ENCODE data around the gene TOMM20. TPM values are rescaled to one million over a fixed set of nuclear protein-coding genes. Genes with fewer than 3 reads are reported as not detected.
A peak's percentile ranks its signal among the peaks of the same experiment; 100 is the strongest.
"Not testable (repeated sequence)": the region's sequence is repeated elsewhere in the genome, so short reads cannot be mapped to it uniquely, and the experiment has no call there.

Gene TOMM20
- 86.0 and 108 TPM in 2 replicates for total RNA-seq (2014; rRNA removed; shearing (Covaris generic))
- polyA plus RNA-seq (2015; cell fraction: cytosol; rRNA removed), result 197 and 237 TPM in 2 replicates
- polyA plus RNA-seq (2015; cell fraction: nucleus; rRNA removed), result 94.0 and 111 TPM in 2 replicates

GRCh38 chr1:235128456-235129328 is at the start of gene TOMM20:
TOMM20 (minus strand) TSS chr1:235128837; CDS start chr1:235128715, 122 bp downstream.
- DNase-seq (ENCODE audit: low read depth), result peak; percentile 97

- DNase-seq (ENCODE audit: low read depth), result no peak
These were observed 47.8 kb upstream of the TOMM20 start for GRCh38 chr1:235176486-235176885.

GRCh38 chr1:235169986-235170385 is 41.3 kb upstream of the TOMM20 start:
- DNase-seq (ENCODE audit: low read depth), result no peak

GRCh38 chr1:235168375-235168774 is 39.7 kb upstream of the TOMM20 start:
- DNase-seq (ENCODE audit: low read depth), result no peak

- no peak for DNase-seq (ENCODE audit: low read depth)
These were observed 33.2 kb upstream of the TOMM20 start for GRCh38 chr1:235161685-235162327.

- DNase-seq (ENCODE audit: low read depth), result peak; percentile 87
These were observed 32.5 kb upstream of the TOMM20 start, which contains the start of gene RBM34 for GRCh38 chr1:235160957-235161684. RBM34 (minus strand) TSS chr1:235161250; CDS start chr1:235161226, 24 bp downstream.

- no peak for DNase-seq (ENCODE audit: low read depth)
These were observed 31.8 kb upstream of the TOMM20 start for GRCh38 chr1:235160383-235160956.

GRCh38 chr1:235159930-235160329 is 31.3 kb upstream of the TOMM20 start:
- not testable (repeated sequence) for DNase-seq (ENCODE audit: low read depth)

GRCh38 chr1:235159284-235159683 is 30.6 kb upstream of the TOMM20 start:
- not testable (repeated sequence) for DNase-seq (ENCODE audit: low read depth)

GRCh38 chr1:235158680-235159079 is 30.0 kb upstream of the TOMM20 start:
- no peak for DNase-seq (ENCODE audit: low read depth)

GRCh38 chr1:235157150-235157549 is 28.5 kb upstream of the TOMM20 start:
- no peak for DNase-seq (ENCODE audit: low read depth)

- DNase-seq (ENCODE audit: low read depth), result no peak
These were observed 28.1 kb upstream of the TOMM20 start for GRCh38 chr1:235156740-235157139.

GRCh38 chr1:235156265-235156664 is 27.6 kb upstream of the TOMM20 start:
- no peak for DNase-seq (ENCODE audit: low read depth)

GRCh38 chr1:235152235-235152634 is 23.6 kb upstream of the TOMM20 start:
- no peak for DNase-seq (ENCODE audit: low read depth)

GRCh38 chr1:235151033-235151432 is 22.4 kb upstream of the TOMM20 start:
- no peak for DNase-seq (ENCODE audit: low read depth)

- DNase-seq (ENCODE audit: low read depth), result no peak
These were observed 21.2 kb upstream of the TOMM20 start for GRCh38 chr1:235149824-235150223.

- no peak for DNase-seq (ENCODE audit: low read depth)
These were observed 18.6 kb upstream of the TOMM20 start for GRCh38 chr1:235147269-235147668.

- no peak for DNase-seq (ENCODE audit: low read depth)
These were observed 17.0 kb upstream of the TOMM20 start for GRCh38 chr1:235145639-235146038.

GRCh38 chr1:235142991-235143390 is 14.4 kb upstream of the TOMM20 start:
- no peak for DNase-seq (ENCODE audit: low read depth)

- no peak for DNase-seq (ENCODE audit: low read depth)
These were observed 10.7 kb upstream of the TOMM20 start for GRCh38 chr1:235139315-235139714.

GRCh38 chr1:235138821-235139220 is 10.2 kb upstream of the TOMM20 start:
- DNase-seq (ENCODE audit: low read depth), result no peak
